OCI-LY7 (cell line): Measurements from ENCODE around the gene IDUA. TPM values are rescaled to one million over a fixed set of nuclear protein-coding genes. Genes with fewer than 3 reads are reported as not detected.
"Not testable (repeated sequence)": the region's sequence is repeated elsewhere in the genome, so short reads cannot be mapped to it uniquely, and the experiment has no call there.

ENCODE experiments used
- BruUV-seq: library from RNA; stranded (reverse); fragments of 400-500 nt; replicated peaks from 2 replicates; lab custom pipeline; 2021; lab: Mats Ljungman, UMichigan
- CTCF ChIA-PET: fragments of 300-600 bp; sonication (Branson Sonifier 250); formaldehyde crosslinking; loops from one replicate; lab custom pipeline; 2022; ENCODE audit warnings: antibody characterized with exemption; ENCODE audit not compliant: unreplicated experiment; lab: Charles Lee
- POLR2A ChIA-PET: fragments of 300-600 bp; sonication (Branson Sonifier 250); formaldehyde crosslinking; loops from one replicate; lab custom pipeline; 2022; ENCODE audit warnings: antibody characterized with exemption; lab: Charles Lee
- DNase-seq: peaks from one replicate; pipeline ENCODE4 v3.0.0-alpha.2; 2015; ENCODE audit warnings: low spot score
- H2AFZ ChIP-seq: fragments of 200-600 bp; sonication (generic), shearing (Covaris generic); 2 replicates; pipeline ENCODE4 v1.6.1; 2014; ENCODE audit warnings: mild to moderate bottlenecking, antibody characterized with exemption, low read length, moderate library complexity
- H3K27ac ChIP-seq: fragments of 200-600 bp; sonication (generic); 2 replicates; pipeline ENCODE4 v1.5.1; 2014; ENCODE audit warnings: mixed run types, low read depth, mild to moderate bottlenecking, moderate library complexity, low read length, inconsistent platforms; ENCODE audit not compliant: poor library complexity, severe bottlenecking
- H3K36me3 ChIP-seq: fragments of 200-600 bp; sonication (generic); 2 replicates; pipeline ENCODE4 v1.6.1; 2014; ENCODE audit warnings: mild to moderate bottlenecking, antibody characterized with exemption, low read length, moderate library complexity, mixed read lengths; ENCODE audit not compliant: insufficient read depth
- H3K4me1 ChIP-seq: fragments of 200-600 bp; sonication (generic); 2 replicates; pipeline ENCODE4 v1.5.1; 2014; ENCODE audit warnings: mild to moderate bottlenecking, low read length; ENCODE audit not compliant: insufficient read depth, poor library complexity, severe bottlenecking
- H3K4me2 ChIP-seq: fragments of 200-600 bp; sonication (generic); 2 replicates; pipeline ENCODE4 v1.6.1; 2014; ENCODE audit warnings: mild to moderate bottlenecking, low read length
- H3K4me3 ChIP-seq: fragments of 200-600 bp; sonication (generic); 2 replicates; pipeline ENCODE4 v1.5.1; 2014; ENCODE audit warnings: mild to moderate bottlenecking, low read depth, low read length; ENCODE audit not compliant: poor library complexity, severe bottlenecking
- H3K79me2 ChIP-seq: fragments of 200-600 bp; sonication (generic); 2 replicates; pipeline ENCODE4 v1.6.1; 2016; ENCODE audit warnings: low read depth, mild to moderate bottlenecking, low read length, moderate library complexity, mixed read lengths; ENCODE audit not compliant: insufficient read depth
- H3K9me2 ChIP-seq: fragments of 200-600 bp; sonication (generic); 2 replicates; pipeline ENCODE4 v1.6.1; 2016; ENCODE audit warnings: mild to moderate bottlenecking, low read length, mixed read lengths; ENCODE audit not compliant: insufficient read depth
- H3K9me3 ChIP-seq: fragments of 200-600 bp; sonication (generic); 2 replicates; pipeline ENCODE4 v1.6.1; 2014; ENCODE audit warnings: mild to moderate bottlenecking, mixed run types, low read length, mixed read lengths
- H4K20me1 ChIP-seq: fragments of 200-600 bp; sonication (generic); 2 replicates; pipeline ENCODE4 v1.6.1; 2014; ENCODE audit warnings: mild to moderate bottlenecking, antibody characterized with exemption, low read length, moderate library complexity, mixed read lengths; ENCODE audit not compliant: insufficient read depth
- CTCF ChIP-seq: fragments of 200-600 bp; sonication (generic); conservative IDR thresholded peaks from 2 replicates; pipeline ENCODE4 v1.5.1; 2014; ENCODE audit warnings: mild to moderate bottlenecking, antibody characterized with exemption, low read length, moderate library complexity, mixed read lengths
- EZH2phosphoT487 ChIP-seq: fragments of 200-600 bp; sonication (generic); IDR thresholded peaks from 2 replicates; pipeline ENCODE4 v1.6.1; 2018; ENCODE audit warnings: low read depth, borderline replicate concordance, mild to moderate bottlenecking, mixed run types, antibody characterized with exemption, low read length, moderate library complexity, mixed read lengths
- intact Hi-C: fragments of 100-400 bp; cut with micrococcal nuclease; formaldehyde crosslinking; loops from one replicate; pipeline ENCODE4 v1.10.0; 2022; ENCODE audit not compliant: unreplicated experiment
- total RNA-seq, 2 experiments: library from RNA; depleted of rRNA in 1 of 2; stranded (reverse); fragments of >200 nt in 1 of 2; shearing (Covaris generic) in 1 of 2; gene quantifications; 2 replicates each; pipeline ENCODE4 v1.2.3, GENCODE V29; 2014 to 2022

Gene IDUA
- total RNA-seq, 2 experiments from 2014 or later = 12.3 to 15.7 TPM

- Histone ChIP-seq H3K9me2 (no peaks in the 10 kb centered on the region), H4K20me1 (no peaks in the 10 kb centered on the region), H3K4me3 (no peak overlapping the region), H3K4me1 (peaks cover 7% of the 10 kb centered on the region), H3K9me3 (no peaks in the 10 kb centered on the region), H3K27ac (no peak overlapping the region), H3K36me3 (no peaks in the 10 kb centered on the region), H2AFZ (no peak overlapping the region), H3K4me2 (no peak overlapping the region), H3K79me2 (no peaks in the 10 kb centered on the region)
- intact Hi-C loops = loop anchor here (5.0 kb wide), 1 partner anchor 37 kb away; no protein-coding TSS in a partner anchor
- ChIA-PET CTCF (interaction anchor here (0.6 kb wide), 1 partner anchor 66 kb away, joined by 3 read pairs; no protein-coding TSS in a partner anchor), POLR2A (no interaction called here)
- no peak for DNase-seq
- no TSS peak for BruUV-seq
- TF ChIP-seq EZH2phosphoT487 (no peak), CTCF (no peak)
Observed at GRCh38 chr4:974668-975067, 12.2 kb upstream of the IDUA start.

DNA sequence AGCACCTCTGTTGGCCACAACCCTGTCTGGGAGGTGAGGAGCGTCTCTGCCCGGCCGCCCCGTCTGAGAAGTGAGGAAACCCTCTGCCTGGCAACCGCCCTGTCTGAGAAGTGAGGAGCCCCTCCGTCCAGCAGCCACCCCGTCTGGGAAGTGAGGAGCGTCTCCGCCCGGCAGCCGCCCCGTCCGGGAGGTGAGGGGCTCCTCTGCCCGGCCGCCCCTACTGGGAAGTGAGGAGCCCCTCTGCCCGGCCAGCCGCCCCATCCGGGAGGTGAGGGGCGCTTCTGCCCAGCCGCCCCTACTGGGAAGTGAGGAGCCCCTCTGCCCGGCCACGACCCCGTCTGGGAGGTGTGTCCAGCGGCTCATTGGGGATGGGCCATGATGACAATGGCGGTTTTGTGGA is 10.8 kb upstream of the IDUA start:
- DNase-seq, H3K9me3 ChIP-seq, H3K36me3 ChIP-seq, BruUV-seq, H3K27ac ChIP-seq, intact Hi-C loops, H3K79me2 ChIP-seq, H2AFZ ChIP-seq, CTCF ChIA-PET, H3K4me2 ChIP-seq, H3K9me2 ChIP-seq, POLR2A ChIA-PET, H4K20me1 ChIP-seq, H3K4me3 ChIP-seq, H3K4me1 ChIP-seq: not testable (repeated sequence)

DNA sequence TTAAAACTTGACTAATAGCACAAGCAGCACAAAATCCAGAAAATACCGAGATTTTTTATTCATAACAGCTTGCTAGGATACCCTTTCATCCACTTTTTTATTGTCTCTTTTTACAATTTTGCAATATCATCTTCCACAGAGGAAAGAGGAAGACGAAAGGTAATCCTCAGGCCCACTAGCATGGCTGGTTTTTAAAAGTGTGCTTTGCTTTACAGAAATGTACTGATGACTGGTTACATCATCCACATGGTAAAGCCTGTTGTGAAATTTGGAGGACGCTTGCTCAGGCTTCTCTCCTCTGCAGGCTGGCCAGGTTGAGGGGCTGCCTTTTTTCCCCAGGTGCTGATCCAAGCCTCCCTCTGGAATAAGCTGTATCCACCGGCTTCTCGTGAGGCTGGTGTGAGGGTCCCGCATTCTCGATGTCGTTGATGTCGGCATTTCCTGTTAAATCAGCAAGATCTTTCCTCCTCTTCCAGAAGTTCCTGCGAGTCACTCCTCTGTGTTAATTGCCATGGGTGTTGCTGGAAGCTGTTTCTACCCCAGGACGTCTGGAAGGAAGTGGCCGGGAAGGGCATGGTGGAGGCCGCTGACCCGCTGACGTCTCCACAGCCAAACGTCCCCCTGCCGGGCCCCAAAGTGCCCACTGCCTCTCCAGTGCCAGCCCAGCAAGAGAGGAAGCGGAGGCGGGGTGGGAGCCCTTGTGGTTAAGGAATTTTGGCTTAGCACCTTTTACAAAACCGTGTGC is 7.7 kb upstream of the IDUA start:
- POLR2A ChIA-PET = no interaction called here
- TF ChIP-seq CTCF = no peak
- no peak for TF ChIP-seq EZH2phosphoT487
- Histone ChIP-seq H4K20me1 (no peaks in the 10 kb centered on the region), H3K4me1 (no peaks in the 10 kb centered on the region), H3K9me2 (no peaks in the 10 kb centered on the region), H3K4me2 (no peak overlapping the region), H2AFZ (no peak overlapping the region), H3K27ac (no peak overlapping the region), H3K4me3 (no peak overlapping the region), H3K9me3 (no peaks in the 10 kb centered on the region), H3K36me3 (no peaks in the 10 kb centered on the region), H3K79me2 (no peaks in the 10 kb centered on the region)
- no peak for DNase-seq
- CTCF ChIA-PET = no interaction called here
- intact Hi-C loops = no loop called here
- no TSS peak for BruUV-seq
